22Rv1 (cell line): Measurements from ENCODE around the gene TAF6.

ENCODE experiments used
- ZFX ChIP-seq: fragments of 450-650 bp; IDR thresholded peaks from 2 replicates; pipeline ENCODE4 v1.6.1; 2017; ENCODE audit warnings: antibody characterized with exemption, borderline replicate concordance
- TF ChIP-seq, protein P1 (sequence below): fragments of 450-650 bp; IDR thresholded peaks from 2 replicates; pipeline ENCODE4 v1.5.1; 2017; ENCODE audit warnings: mild to moderate bottlenecking

DNA sequence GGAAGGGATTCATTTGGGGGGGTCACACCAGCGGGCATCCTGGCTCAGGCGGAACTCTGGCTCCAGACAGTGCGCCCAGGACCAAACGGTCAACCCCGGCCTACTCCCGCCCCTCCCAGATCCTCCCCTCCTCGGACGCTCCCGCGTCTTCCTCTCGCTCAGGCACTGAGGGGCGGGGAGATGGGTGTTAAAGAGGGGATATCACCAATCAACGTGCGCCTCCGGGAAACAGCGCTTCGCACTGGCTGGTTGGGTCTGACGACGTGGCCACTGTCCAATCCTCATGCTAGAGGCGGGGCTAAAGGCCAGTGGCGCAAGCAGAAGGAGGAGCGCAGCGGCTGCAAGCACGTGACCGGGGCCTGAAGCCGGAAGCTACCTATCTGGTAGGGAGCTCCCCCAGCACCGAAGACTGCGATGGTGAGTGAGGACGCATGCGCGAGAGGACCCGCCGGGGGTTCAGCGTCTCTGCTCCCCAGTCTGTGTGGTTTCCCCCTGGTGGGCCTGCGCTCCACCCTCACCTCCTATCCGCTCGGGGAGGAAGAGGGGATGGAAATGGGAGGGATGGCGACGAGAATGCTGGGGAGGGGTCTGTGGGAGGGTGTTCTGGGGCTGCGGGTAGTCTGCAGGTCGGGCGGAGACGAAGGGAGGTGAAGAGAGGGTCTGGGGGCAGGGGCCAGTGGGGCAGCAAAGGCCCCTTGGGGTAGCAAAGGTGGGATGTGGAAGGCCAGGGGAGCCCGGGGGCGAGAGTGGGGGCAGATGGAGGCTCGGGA is 29.6 kb upstream of the TAF6 start, which contains the start of gene LAMTOR4:
- TF ChIP-seq, protein P1, sequence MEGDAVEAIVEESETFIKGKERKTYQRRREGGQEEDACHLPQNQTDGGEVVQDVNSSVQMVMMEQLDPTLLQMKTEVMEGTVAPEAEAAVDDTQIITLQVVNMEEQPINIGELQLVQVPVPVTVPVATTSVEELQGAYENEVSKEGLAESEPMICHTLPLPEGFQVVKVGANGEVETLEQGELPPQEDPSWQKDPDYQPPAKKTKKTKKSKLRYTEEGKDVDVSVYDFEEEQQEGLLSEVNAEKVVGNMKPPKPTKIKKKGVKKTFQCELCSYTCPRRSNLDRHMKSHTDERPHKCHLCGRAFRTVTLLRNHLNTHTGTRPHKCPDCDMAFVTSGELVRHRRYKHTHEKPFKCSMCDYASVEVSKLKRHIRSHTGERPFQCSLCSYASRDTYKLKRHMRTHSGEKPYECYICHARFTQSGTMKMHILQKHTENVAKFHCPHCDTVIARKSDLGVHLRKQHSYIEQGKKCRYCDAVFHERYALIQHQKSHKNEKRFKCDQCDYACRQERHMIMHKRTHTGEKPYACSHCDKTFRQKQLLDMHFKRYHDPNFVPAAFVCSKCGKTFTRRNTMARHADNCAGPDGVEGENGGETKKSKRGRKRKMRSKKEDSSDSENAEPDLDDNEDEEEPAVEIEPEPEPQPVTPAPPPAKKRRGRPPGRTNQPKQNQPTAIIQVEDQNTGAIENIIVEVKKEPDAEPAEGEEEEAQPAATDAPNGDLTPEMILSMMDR, result no peak
- TF ChIP-seq ZFX, result no peak
